Chondrocyte (in vitro differentiated cells): ENCODE data around the gene CANT1. TPM values are rescaled to one million over a fixed set of nuclear protein-coding genes. Genes with fewer than 3 reads are reported as not detected.

Experiments used
- DNase-seq: peaks from one replicate; pipeline ENCODE4 v3.0.0; 2021; ENCODE audit warnings: mixed read lengths, low spot score
- H3K27ac Mint-ChIP-seq: one replicate; pipeline ENCODE4 v1.8.0; 2021; ENCODE audit warnings: mild to moderate bottlenecking, moderate library complexity, mixed read lengths; ENCODE audit not compliant: unreplicated experiment
- H3K27me3 Mint-ChIP-seq: 2 replicates; pipeline ENCODE4 v1.8.0; 2021; ENCODE audit warnings: low read depth, mixed read lengths
- H3K36me3 Mint-ChIP-seq: 2 replicates; pipeline ENCODE4 v1.8.0; 2021; ENCODE audit warnings: low read depth, mixed read lengths
- H3K4me1 Mint-ChIP-seq: 2 replicates; pipeline ENCODE4 v1.8.0; 2021; ENCODE audit warnings: low read depth, mild to moderate bottlenecking, mixed read lengths
- H3K4me3 Mint-ChIP-seq: one replicate; pipeline ENCODE4 v1.8.0; 2021; ENCODE audit warnings: mild to moderate bottlenecking, moderate library complexity, mixed read lengths; ENCODE audit not compliant: unreplicated experiment
- H3K9me3 Mint-ChIP-seq: 2 replicates; pipeline ENCODE4 v1.8.0; 2021; ENCODE audit warnings: low read depth, mixed read lengths
- total RNA-seq: library from RNA; stranded (reverse); gene quantifications from 3 replicates; pipeline ENCODE4 v1.2.1, GENCODE V29; 2021
- TF ChIP-seq, protein P1 (sequence below): fragments of 200-600 bp; sonication (generic); IDR thresholded peaks from 2 replicates; pipeline ENCODE4 v1.5.0; 2021; ENCODE audit warnings: antibody characterized with exemption, mild to moderate bottlenecking, moderate library complexity

The CANT1 gene
- total RNA-seq, 1 donor from 2014 or later: 50.5 TPM

DNA sequence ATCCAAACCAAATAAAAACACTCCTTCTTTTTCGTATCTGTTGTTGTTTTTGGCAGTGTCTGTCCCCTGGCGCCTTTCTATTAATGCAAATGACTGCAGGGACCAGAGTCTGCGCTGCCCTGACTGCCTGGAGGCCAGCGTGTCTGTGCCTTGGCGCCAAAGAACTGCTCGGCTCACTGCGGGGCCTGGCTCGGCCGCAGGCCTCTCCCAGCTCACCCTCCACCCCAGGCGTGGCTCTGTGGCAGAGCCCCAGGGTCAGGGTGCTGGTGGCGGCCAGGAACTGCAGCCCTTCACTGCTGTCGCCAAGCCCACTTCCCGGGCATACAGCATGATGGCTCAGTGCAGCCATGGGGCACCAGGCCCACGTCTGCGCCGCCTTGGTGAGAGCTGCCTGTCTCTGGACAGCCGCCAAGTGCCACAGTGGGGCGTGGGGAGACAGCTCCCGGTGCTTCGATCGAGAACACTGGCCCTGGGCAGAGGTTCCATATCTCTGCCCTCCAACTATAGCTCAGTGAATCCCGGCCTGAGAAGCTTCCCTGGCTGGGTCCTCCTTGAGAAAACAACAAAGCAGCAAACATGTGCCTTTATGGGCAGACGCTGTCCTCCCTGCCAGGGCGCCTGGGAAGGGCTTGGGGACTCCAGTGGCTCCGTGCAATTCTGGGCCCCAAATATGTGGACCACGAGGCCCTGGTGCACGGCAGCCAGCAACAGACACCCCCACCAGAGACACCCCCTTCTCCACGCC, 11.1 kb downstream of the CANT1 start:
- Mint-ChIP-seq H3K27ac (no peak overlapping the region), H3K27me3 (no peaks in the 10 kb centered on the region), H3K4me1 (no peaks in the 10 kb centered on the region), H3K36me3 (peaks cover 8% of the 10 kb centered on the region), H3K4me3 (no peak overlapping the region), H3K9me3 (no peaks in the 10 kb centered on the region)
- TF ChIP-seq, protein P1, sequence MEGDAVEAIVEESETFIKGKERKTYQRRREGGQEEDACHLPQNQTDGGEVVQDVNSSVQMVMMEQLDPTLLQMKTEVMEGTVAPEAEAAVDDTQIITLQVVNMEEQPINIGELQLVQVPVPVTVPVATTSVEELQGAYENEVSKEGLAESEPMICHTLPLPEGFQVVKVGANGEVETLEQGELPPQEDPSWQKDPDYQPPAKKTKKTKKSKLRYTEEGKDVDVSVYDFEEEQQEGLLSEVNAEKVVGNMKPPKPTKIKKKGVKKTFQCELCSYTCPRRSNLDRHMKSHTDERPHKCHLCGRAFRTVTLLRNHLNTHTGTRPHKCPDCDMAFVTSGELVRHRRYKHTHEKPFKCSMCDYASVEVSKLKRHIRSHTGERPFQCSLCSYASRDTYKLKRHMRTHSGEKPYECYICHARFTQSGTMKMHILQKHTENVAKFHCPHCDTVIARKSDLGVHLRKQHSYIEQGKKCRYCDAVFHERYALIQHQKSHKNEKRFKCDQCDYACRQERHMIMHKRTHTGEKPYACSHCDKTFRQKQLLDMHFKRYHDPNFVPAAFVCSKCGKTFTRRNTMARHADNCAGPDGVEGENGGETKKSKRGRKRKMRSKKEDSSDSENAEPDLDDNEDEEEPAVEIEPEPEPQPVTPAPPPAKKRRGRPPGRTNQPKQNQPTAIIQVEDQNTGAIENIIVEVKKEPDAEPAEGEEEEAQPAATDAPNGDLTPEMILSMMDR: no peak
- DNase-seq: no peak

DNA sequence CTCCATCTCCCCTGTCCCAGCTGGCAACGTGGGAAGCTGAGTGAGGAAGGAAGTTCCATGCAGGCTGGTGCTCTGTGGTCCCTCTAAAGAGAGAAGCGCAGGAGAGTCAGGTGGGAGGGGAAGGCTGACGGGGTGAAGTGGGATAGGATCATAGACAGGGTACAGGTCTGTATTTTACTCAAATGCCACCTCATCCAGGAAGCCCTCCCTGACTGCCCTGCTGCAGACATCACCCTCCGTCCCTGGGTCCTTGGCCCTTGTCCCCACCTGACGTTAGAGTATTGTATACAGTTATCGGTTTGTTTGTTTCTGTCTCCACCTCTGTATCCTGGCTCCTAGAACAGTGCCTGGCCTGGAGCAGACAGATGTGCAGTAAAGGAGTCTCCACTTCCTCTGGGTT, 11.7 kb downstream of the CANT1 start:
- H3K4me1 Mint-ChIP-seq: no peaks in the 10 kb centered on the region
- H3K36me3 Mint-ChIP-seq: peaks cover 12% of the 10 kb centered on the region
- H3K4me3 Mint-ChIP-seq: no peak overlapping the region
- no peaks in the 10 kb centered on the region for H3K9me3 Mint-ChIP-seq
- TF ChIP-seq, protein P1: no peak
- DNase-seq: no peak
- H3K27me3 Mint-ChIP-seq: no peaks in the 10 kb centered on the region
- H3K27ac Mint-ChIP-seq: no peak overlapping the region

DNA sequence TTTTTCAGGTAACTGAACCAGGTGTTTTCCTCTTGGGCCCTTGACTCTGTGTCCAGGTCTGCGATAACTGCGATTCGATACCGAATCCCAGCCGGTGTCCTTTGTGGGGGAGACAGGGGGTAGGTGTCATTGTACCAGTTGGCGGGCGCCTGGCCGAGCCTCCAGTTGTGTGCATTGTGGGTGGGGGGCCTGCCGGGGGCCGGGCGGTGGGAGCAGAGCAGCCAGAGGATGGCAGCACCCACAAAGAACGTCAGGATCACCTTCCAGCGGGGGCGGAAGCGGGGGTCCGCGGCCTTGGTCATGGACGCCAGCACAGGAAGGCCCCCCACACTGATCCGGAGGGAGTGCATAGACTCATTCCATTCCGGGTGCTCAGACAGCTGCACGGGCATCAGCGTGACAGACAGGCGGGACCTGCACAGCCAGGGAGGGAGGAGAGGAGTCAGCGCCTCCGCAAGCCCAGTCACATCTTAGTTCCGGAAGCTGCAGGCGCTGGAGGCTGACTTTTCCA, 12.3 kb downstream of the CANT1 start:
- Mint-ChIP-seq H3K4me1 (no peaks in the 10 kb centered on the region), H3K36me3 (peaks cover 12% of the 10 kb centered on the region), H3K9me3 (no peaks in the 10 kb centered on the region), H3K27me3 (no peaks in the 10 kb centered on the region), H3K4me3 (no peak overlapping the region), H3K27ac (no peak overlapping the region)
- TF ChIP-seq, protein P1: no peak
- DNase-seq: no peak

DNA sequence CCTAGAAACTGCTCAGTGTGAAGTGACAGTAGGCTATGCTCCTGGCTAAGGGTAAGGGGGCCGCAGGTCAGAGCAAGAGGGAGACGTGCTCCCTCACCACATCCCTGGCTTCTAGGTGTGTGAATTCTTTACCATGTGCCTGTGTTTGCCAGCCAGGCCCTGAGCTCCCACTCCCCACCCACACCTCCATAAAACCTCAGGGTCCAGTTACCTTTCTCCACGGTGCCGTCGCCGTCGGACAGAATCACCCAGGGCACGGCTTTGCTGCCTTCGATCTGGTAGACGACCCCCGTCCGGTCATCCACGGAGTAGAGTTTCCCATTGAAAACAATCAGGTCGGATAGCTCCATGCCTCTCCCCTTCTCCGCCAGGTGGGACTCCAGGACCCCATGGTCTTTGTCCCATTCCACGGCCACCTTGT, 12.8 kb downstream of the CANT1 start:
- H3K27me3 Mint-ChIP-seq: no peaks in the 10 kb centered on the region
- DNase-seq: no peak
- no peak overlapping the region for H3K27ac Mint-ChIP-seq
- peaks cover 12% of the 10 kb centered on the region for H3K36me3 Mint-ChIP-seq
- no peaks in the 10 kb centered on the region for H3K9me3 Mint-ChIP-seq
- TF ChIP-seq, protein P1: no peak
- no peaks in the 10 kb centered on the region for H3K4me1 Mint-ChIP-seq
- H3K4me3 Mint-ChIP-seq: no peak overlapping the region

DNA sequence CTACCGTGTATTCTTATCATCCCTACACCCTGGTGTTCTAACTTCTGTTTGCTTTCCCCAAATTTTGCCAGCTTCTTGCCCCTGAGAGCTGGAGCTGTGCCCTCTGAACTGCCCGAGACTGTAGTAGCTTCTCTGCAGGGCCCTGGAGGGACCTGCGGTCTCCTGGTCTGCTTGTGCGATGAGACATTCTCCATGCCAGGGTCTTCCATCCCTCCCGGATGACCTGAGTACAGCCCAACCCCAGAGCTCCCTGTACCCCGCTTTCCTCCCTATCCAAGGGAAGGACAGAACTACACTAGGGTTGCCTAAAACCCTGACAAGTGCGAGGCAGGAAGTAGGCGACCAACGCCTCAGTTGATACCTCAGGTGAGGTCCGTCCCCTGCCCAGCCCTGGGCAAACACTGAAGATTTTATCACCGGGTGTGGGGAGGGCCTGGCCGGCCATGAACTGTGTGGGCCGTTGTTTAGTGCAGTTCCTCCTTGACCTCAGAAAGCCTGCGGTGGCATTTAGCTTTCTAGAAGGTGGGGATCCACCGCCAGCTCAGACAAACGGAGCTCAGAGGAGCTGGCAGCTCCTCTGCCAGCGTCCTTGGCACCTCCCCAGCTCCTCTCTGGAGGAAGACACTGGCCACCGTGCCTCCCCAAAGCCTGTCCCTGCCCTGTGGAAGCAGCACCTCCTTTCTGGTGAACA, 13.7 kb downstream of the CANT1 start:
- no peaks in the 10 kb centered on the region for H3K27me3 Mint-ChIP-seq
- H3K4me3 Mint-ChIP-seq: no peak overlapping the region
- TF ChIP-seq, protein P1: no peak
- H3K4me1 Mint-ChIP-seq: no peaks in the 10 kb centered on the region
- no peaks in the 10 kb centered on the region for H3K9me3 Mint-ChIP-seq
- peak overlapping the region; percentile 54 for H3K27ac Mint-ChIP-seq
- DNase-seq: no peak
- H3K36me3 Mint-ChIP-seq: peaks cover 13% of the 10 kb centered on the region
